GM19395 (cell line): ENCODE measurements around the gene B4GALT6.

ENCODE experiments used
- ATAC-seq: cut with Tn5 transposase; IDR thresholded peaks from one replicate; pipeline ENCODE4 v1.9.1; 2021; ENCODE audit warnings: mild to moderate bottlenecking, moderate library complexity; ENCODE audit not compliant: unreplicated experiment

B4GALT6 gene

GRCh38 chr18:31660763-31661162 is 23.6 kb downstream of the B4GALT6 start:
- no peak for ATAC-seq

DNA sequence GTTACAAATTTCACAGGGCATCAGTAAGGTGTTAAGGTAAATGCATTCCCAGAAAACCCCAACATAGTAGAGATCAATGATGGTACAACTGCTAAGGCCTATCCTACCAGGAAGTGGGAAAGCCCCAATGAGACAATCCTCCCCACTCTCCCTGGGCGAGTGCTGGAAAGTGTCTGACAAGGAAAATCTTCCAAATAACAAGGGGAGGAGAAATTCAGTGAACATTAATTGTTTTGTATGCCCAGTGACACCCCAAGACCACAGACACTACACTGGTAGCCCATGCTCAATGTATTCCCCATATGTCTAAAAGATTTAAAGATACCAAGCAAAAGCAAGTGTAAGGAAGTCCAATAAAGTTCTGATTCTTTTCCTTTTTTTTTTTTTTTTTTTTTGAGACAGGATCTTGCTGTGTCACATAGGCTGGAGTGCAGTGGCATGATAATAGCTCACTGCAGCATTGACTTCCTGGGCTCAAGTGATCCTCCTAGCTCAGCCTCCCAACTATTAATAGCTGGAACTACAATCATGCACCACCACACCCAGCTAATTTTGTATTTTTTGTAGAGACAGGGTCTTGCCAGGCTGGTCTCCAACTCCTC is 24.7 kb downstream of the B4GALT6 start:
- ATAC-seq, result no peak

DNA sequence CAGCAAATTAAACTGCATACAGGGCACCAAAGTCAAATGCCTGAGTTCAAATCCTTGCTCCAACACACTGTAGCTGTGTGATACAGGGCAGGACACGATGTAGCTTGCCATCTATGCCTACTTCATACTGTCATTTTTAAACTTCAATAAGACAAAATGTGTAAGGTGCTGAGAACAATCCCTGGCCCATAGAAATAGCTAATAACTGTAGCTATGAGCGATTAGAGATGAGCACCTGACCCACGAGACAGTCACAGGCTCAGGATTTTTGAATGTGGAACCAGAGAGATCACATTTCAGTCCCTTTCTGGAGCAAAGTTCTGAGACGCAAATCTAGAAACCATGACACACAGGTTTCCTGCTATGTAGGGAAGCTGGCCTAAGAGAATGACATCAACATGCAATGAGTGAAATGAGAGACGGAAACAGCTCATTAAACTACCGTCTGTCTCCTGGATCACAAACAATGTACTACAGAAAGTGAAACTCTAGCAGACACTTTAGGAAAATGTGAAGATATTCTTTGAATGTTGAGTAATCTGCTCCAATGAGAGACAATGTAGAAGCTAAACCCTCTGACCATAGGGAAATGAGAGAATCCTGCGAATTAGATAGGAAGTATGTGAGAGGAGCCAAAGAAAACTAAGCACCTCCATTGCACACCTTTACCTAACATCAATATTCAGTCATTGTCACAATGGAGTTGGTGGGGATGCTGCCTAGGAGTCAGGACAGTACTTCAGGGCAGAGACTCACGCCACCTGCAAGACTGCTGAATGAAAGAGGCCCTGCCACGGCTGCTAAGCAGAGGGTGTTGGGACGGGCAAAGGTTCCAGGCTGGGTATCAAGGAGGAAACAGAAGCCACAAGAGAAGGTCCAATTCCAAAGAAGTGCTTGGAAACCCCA is 25.5 kb downstream of the B4GALT6 start:
- ATAC-seq, result peak; percentile 87

GRCh38 chr18:31657823-31658669 is 26.3 kb downstream of the B4GALT6 start:
- ATAC-seq, result peak; percentile 73

- no peak for ATAC-seq
Observed at GRCh38 chr18:31656754-31657153, 27.6 kb downstream of the B4GALT6 start.

GRCh38 chr18:31655354-31655753 is 29.0 kb downstream of the B4GALT6 start:
- no peak for ATAC-seq

GRCh38 chr18:31652877-31653276 is 31.5 kb downstream of the B4GALT6 start:
- no peak for ATAC-seq

DNA sequence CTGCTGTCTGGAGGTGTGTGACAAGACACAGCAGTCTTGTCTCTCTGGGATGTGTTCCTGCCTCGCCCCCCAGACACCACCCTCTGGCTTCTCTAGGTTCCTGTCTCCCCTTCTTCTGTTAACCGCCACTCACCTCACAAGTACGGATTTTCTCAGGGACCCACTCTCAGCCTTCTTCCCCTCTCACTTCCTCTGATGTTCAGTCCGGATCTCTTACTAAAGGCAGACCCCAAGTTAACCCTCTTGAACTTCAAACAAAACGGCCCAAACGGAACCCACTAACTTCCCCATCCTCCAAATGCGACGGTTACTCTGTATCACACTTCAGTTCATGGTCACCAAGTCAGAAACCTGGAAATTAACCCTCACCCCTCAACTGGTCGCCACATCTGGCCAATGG is 32.0 kb downstream of the B4GALT6 start:
- ATAC-seq, result no peak

DNA sequence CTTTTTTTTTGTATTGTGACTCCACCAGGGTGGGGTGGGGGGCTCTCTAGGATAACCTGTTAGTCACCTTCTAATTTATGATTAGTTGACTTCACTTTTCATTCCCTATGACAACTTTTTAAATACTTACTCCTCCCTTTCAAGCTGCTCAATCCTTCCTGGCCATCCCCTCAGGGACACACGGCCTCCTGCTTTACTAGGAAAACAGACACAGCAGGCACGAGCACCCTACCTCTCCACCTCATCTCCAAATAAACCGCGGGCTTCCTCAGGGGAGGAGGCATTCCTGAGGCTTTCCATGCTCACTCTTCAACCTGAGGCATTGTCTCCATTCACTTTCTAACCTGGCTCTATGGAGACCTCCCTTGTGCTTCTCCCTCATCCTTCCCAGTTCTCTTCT is 33.0 kb downstream of the B4GALT6 start:
- no peak for ATAC-seq

GRCh38 chr18:31649978-31650719 is 34.2 kb downstream of the B4GALT6 start:
- ATAC-seq, result peak; percentile 62

GRCh38 chr18:31649449-31649848 is 34.9 kb downstream of the B4GALT6 start:
- ATAC-seq, result no peak

- peak; percentile 55 for ATAC-seq
Observed at GRCh38 chr18:31648966-31649429, 35.4 kb downstream of the B4GALT6 start.

GRCh38 chr18:31648458-31648857 is 35.9 kb downstream of the B4GALT6 start:
- no peak for ATAC-seq

GRCh38 chr18:31647127-31647753 is 37.1 kb downstream of the B4GALT6 start:
- no peak for ATAC-seq

DNA sequence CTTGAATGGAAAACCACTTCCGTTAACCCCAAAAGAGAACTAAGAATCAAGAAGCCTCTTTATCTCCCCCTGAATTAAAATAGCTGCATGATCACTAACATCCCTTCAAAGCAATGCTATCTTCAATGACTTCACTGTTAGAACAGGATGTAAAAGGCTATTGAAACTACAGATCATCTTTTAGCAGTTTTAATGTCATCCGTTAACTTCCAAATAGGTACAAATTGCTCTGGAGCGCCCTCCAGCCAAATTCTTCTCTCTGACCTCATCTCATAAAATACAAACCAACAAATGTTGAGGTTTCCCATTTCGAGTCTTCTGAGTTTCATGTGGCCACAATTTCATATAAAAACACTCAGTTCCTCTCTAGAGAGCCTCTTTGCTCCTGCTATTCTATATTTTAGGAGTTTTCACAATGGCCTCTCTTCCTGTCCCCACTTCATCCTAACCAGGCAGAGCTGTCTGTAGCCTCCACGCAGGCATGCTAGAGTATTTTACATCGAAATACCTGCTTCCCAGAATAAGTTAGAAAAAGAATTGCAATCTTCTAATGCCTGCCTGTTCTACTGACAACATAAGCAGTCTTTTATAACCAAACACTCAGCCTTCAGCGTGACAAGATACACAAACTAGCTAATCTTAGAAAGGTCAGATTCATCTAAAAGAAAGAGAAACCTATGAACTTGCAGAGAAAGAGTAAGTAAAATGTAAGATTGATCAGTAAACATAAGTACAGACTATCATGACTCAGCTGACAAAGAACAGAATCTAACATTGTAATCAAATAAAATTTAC is 37.9 kb downstream of the B4GALT6 start:
- ATAC-seq, result peak; percentile 41

DNA sequence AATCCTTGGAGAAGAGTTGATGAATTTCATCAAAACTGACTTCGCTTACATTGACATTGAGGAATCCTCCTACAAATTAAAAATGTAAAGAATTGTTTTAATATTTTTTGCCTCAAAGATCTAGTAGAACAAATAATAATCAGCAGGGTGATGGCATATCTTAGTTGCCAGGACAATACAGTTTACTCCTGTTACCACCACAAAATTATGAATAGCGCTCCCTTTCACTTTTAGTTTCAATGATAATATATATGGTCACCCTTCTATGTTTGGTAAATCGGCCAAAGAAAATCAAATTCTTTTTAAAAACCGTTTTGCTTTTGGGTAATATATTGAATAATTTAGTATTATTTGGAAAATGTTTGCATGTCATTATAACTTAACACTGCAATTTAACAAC is 39.0 kb downstream of the B4GALT6 start:
- no peak for ATAC-seq

DNA sequence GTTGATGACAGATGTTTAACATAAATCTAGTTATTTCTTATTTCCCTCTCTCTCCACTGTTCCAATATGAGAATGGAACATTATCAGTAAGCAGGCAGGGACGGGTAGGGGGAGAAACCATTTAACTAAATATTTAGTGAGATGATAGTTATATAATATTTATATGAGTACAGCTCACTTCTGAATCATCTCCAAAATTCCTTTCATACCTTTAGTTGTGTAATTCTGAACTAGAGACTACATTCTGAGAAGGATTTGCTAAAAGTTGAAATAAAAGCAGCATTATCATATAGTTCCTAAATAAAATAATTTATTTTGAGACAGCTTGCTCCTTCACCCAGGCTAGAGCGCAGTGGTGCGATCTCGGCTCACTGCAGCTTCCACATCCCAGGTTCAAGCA is 41.4 kb downstream of the B4GALT6 start:
- ATAC-seq, result no peak

GRCh38 chr18:31637445-31637844 is 46.9 kb downstream of the B4GALT6 start:
- no peak for ATAC-seq

- ATAC-seq, result no peak
Observed at GRCh38 chr18:31636387-31636786, 48.0 kb downstream of the B4GALT6 start.
